SU-DHL-6 (cell line): ENCODE measurements around the gene ZNF563.

Source experiments
- H2AFZ ChIP-seq: fragments of 200-600 bp; sonication (generic); 2 replicates; pipeline ENCODE4 v1.6.1; 2014; ENCODE audit warnings: low read depth, mild to moderate bottlenecking, moderate library complexity, mixed read lengths, antibody characterized with exemption, low read length; ENCODE audit not compliant: severe bottlenecking
- H3F3A ChIP-seq: fragments of 200-600 bp; shearing (Covaris generic); 2 replicates; pipeline ENCODE4 v1.6.0; 2016; ENCODE audit warnings: antibody characterized with exemption, mild to moderate bottlenecking; ENCODE audit not compliant: insufficient read depth
- H3K27ac ChIP-seq: fragments of 200-600 bp; sonication (generic); 2 replicates; pipeline ENCODE4 v1.5.1; 2016; ENCODE audit warnings: low read depth, mild to moderate bottlenecking, low read length, moderate library complexity, mixed read lengths
- H3K27me3 ChIP-seq: fragments of 200-600 bp; sonication (generic), shearing (Covaris generic); 2 replicates; pipeline ENCODE4 v1.6.0; 2014; ENCODE audit warnings: mild to moderate bottlenecking, low read length
- H3K36me3 ChIP-seq: fragments of 200-600 bp; sonication (generic); 2 replicates; pipeline ENCODE4 v1.6.1; 2014; ENCODE audit warnings: mild to moderate bottlenecking, low read length, mixed read lengths
- H3K4me2 ChIP-seq: fragments of 300-600, 200-600 bp; shearing (Covaris generic), sonication (generic); 2 replicates; pipeline ENCODE4 v1.6.0; 2014; ENCODE audit warnings: low read length, low read depth, mild to moderate bottlenecking; ENCODE audit not compliant: poor library complexity, severe bottlenecking
- H3K4me3 ChIP-seq: fragments of 200-600 bp; sonication (generic); 2 replicates; pipeline ENCODE4 v1.5.1; 2014; ENCODE audit warnings: antibody characterized with exemption, low read length, mild to moderate bottlenecking, mixed read lengths; ENCODE audit not compliant: insufficient read depth, poor library complexity, severe bottlenecking
- H3K79me2 ChIP-seq: fragments of 200-600 bp; sonication (generic); 2 replicates; pipeline ENCODE4 v1.6.1; 2014; ENCODE audit warnings: mild to moderate bottlenecking, low read length, moderate library complexity; ENCODE audit not compliant: insufficient read depth
- H3K9ac ChIP-seq: fragments of 200-600 bp; sonication (generic); 2 replicates; pipeline ENCODE4 v1.7.0; 2014; ENCODE audit warnings: mild to moderate bottlenecking, low read length
- H3K9me2 ChIP-seq: fragments of 200-600 bp; sonication (generic); replicated peaks from 2 replicates; pipeline ENCODE4 v1.6.1; 2014; ENCODE audit warnings: low read length; ENCODE audit not compliant: insufficient read depth
- H3K9me3 ChIP-seq: fragments of 200-600 bp; sonication (generic); 2 replicates; pipeline ENCODE4 v1.6.1; 2014; ENCODE audit warnings: low read length, mixed read lengths; ENCODE audit not compliant: insufficient read depth
- H4K20me1 ChIP-seq: fragments of 200-600 bp; sonication (generic); 2 replicates; pipeline ENCODE4 v1.6.1; 2014; ENCODE audit warnings: low read depth, mild to moderate bottlenecking, antibody characterized with exemption, low read length, moderate library complexity, mixed read lengths
- CTCF ChIP-seq: fragments of 200-600 bp; sonication (generic); IDR thresholded peaks from one replicate; pipeline ENCODE4 v1.5.1; 2017; ENCODE audit warnings: antibody characterized with exemption, mild to moderate bottlenecking, low read length, moderate library complexity; ENCODE audit not compliant: insufficient read depth, poor library complexity, severe bottlenecking
- EZH2phosphoT487 ChIP-seq: fragments of 200-600 bp; sonication (generic), shearing (Covaris generic); conservative IDR thresholded peaks from 2 replicates; pipeline ENCODE4 v1.6.1; 2018; ENCODE audit warnings: mild to moderate bottlenecking, antibody characterized with exemption, low read length, moderate library complexity, mixed read lengths

ZNF563 gene

GRCh38 chr19:12346896-12347295 is 13.5 kb upstream of the ZNF563 start:
- no peak overlapping the region for H3K4me2 ChIP-seq
- H2AFZ ChIP-seq: no peak overlapping the region
- no peaks in the 10 kb centered on the region for H3K9me2 ChIP-seq
- no peak overlapping the region for H3K4me3 ChIP-seq
- H3K27me3 ChIP-seq: no peaks in the 10 kb centered on the region
- H4K20me1 ChIP-seq: no peaks in the 10 kb centered on the region
- TF ChIP-seq CTCF (peak; percentile 15), EZH2phosphoT487 (no peak)
- H3K9me3 ChIP-seq: peaks cover 37% of the 10 kb centered on the region
- no peaks in the 10 kb centered on the region for H3K79me2 ChIP-seq
- H3K9ac ChIP-seq: no peak overlapping the region
- H3K36me3 ChIP-seq: peaks cover 27% of the 10 kb centered on the region
- no peaks in the 10 kb centered on the region for H3F3A ChIP-seq
- H3K27ac ChIP-seq: no peak overlapping the region

GRCh38 chr19:12345197-12345596 is 11.8 kb upstream of the ZNF563 start:
- Histone ChIP-seq H4K20me1 (no peaks in the 10 kb centered on the region), H3K4me2 (no peak overlapping the region), H3K9ac (no peak overlapping the region), H3K9me2 (no peaks in the 10 kb centered on the region), H2AFZ (no peak overlapping the region), H3K4me3 (no peak overlapping the region), H3F3A (no peaks in the 10 kb centered on the region), H3K27me3 (no peaks in the 10 kb centered on the region), H3K36me3 (peaks cover 11% of the 10 kb centered on the region), H3K9me3 (peaks cover 20% of the 10 kb centered on the region), H3K79me2 (no peaks in the 10 kb centered on the region), H3K27ac (no peak overlapping the region)
- no peak for TF ChIP-seq EZH2phosphoT487
- no peak for TF ChIP-seq CTCF

GRCh38 chr19:12331211-12331941 is 2.1 kb downstream of the ZNF563 start:
- peak overlapping the region; percentile 12 for H2AFZ ChIP-seq
- peaks cover 54% of the 10 kb centered on the region for H3K79me2 ChIP-seq
- no peaks in the 10 kb centered on the region for H3K36me3 ChIP-seq
- no peaks in the 10 kb centered on the region for H3K27me3 ChIP-seq
- H3F3A ChIP-seq: peaks cover 22% of the 10 kb centered on the region
- no peaks in the 10 kb centered on the region for H3K9me3 ChIP-seq
- H4K20me1 ChIP-seq: no peaks in the 10 kb centered on the region
- H3K9me2 ChIP-seq: no peaks in the 10 kb centered on the region
- peak overlapping the region; percentile 32 for H3K4me3 ChIP-seq
- H3K9ac ChIP-seq: peak overlapping the region; percentile 94
- H3K27ac ChIP-seq: peak overlapping the region; percentile 93
- TF ChIP-seq EZH2phosphoT487: no peak
- H3K4me2 ChIP-seq: peak overlapping the region; percentile 99

GRCh38 chr19:12330340-12330739 is 3.1 kb downstream of the ZNF563 start:
- Histone ChIP-seq H3K4me2 (no peak overlapping the region), H3K4me3 (no peak overlapping the region), H3K79me2 (peaks cover 64% of the 10 kb centered on the region), H3F3A (peaks cover 22% of the 10 kb centered on the region), H3K27ac (peak overlapping the region; percentile 93), H3K9ac (no peak overlapping the region), H3K9me2 (no peaks in the 10 kb centered on the region), H3K27me3 (no peaks in the 10 kb centered on the region), H3K9me3 (no peaks in the 10 kb centered on the region), H4K20me1 (no peaks in the 10 kb centered on the region), H2AFZ (no peak overlapping the region), H3K36me3 (no peaks in the 10 kb centered on the region)
- TF ChIP-seq CTCF (no peak), EZH2phosphoT487 (no peak)
